ENCODE results near the gene PHLDB2.

Gene PHLDB2

GRCh38 chr3:112020674-112021085 lies 161.6 kb downstream of the PHLDB2 start:
- Histone ChIP-seq H3K27me3 (ENCODE audit: control insufficient read depth, insufficient read depth, low read length) (no peaks in the 10 kb centered on the region), H3K4me3 (ENCODE audit: low read depth, low read length) (no peak overlapping the region), H3K4me1 (ENCODE audit: control insufficient read depth, insufficient read depth, low read length) (no peaks in the 10 kb centered on the region), H3K36me3 (ENCODE audit: control insufficient read depth, insufficient read depth, low read length) (no peaks in the 10 kb centered on the region), H3K9ac (ENCODE audit: low read depth, low read length) (no peak overlapping the region), H3K9me3 (ENCODE audit: control insufficient read depth, insufficient read depth, low read length) (no peaks in the 10 kb centered on the region)

Data from iPS-15b (cell line).